ENCODE data around the gene OASL.

OASL gene

GRCh38 chr12:120991965-120992364 is 47.1 kb downstream of the OASL start:
- no peak for DNase-seq (ENCODE audit: low read depth)

GRCh38 chr12:120990487-120991055 is 48.5 kb downstream of the OASL start:
- no peak for DNase-seq (ENCODE audit: low read depth)

- DNase-seq (ENCODE audit: low read depth) = no peak
Observed at GRCh38 chr12:120989687-120990086, 49.4 kb downstream of the OASL start.

- DNase-seq (ENCODE audit: low read depth) = no peak
Observed at GRCh38 chr12:120988658-120989057, 50.4 kb downstream of the OASL start.

GRCh38 chr12:120988234-120988633 is 50.8 kb downstream of the OASL start:
- no peak for DNase-seq (ENCODE audit: low read depth)

- DNase-seq (ENCODE audit: low read depth) = no peak
Observed at GRCh38 chr12:120984351-120984898, 54.6 kb downstream of the OASL start.

GRCh38 chr12:120983759-120984158 is 55.3 kb downstream of the OASL start:
- DNase-seq (ENCODE audit: low read depth) = no peak

- DNase-seq (ENCODE audit: low read depth) = no peak
Observed at GRCh38 chr12:120982659-120983058, 56.4 kb downstream of the OASL start.

GRCh38 chr12:120981407-120981941 is 57.6 kb downstream of the OASL start:
- no peak for DNase-seq (ENCODE audit: low read depth)

- DNase-seq (ENCODE audit: low read depth) = no peak
Observed at GRCh38 chr12:120980800-120981368, 58.2 kb downstream of the OASL start.

GRCh38 chr12:120979862-120980696 is 59.0 kb downstream of the OASL start:
- no peak for DNase-seq (ENCODE audit: low read depth)

- DNase-seq (ENCODE audit: low read depth) = no peak
Observed at GRCh38 chr12:120979220-120979861, 59.7 kb downstream of the OASL start.

GRCh38 chr12:120978296-120979219 is 60.5 kb downstream of the OASL start, which contains the start of gene HNF1A:
TSS of gene HNF1A (plus strand) at chr12:120978543. CDS start at chr12:120978769, 226 bp downstream.
- DNase-seq (ENCODE audit: low read depth) = no peak

GRCh38 chr12:120977531-120978295 is 61.3 kb downstream of the OASL start:
- DNase-seq (ENCODE audit: low read depth) = no peak

GRCh38 chr12:120972870-120973543 is 66.0 kb downstream of the OASL start:
- DNase-seq (ENCODE audit: low read depth) = no peak

- peak; percentile 2 for DNase-seq (ENCODE audit: low read depth)
Observed at GRCh38 chr12:120971299-120972180, 67.5 kb downstream of the OASL start.

- no peak for DNase-seq (ENCODE audit: low read depth)
Observed at GRCh38 chr12:120970310-120970709, 68.7 kb downstream of the OASL start.

Measured in stimulated activated CD8-positive, alpha-beta memory T cell treated with anti-CD3 and anti-CD28 coated beads, Interleukin-12 subunit alpha, Interleukin-12 subunit beta, amount 100 ng/mL, for 1 hour (primary cell).